ENCODE measurements around the gene AQP1. TPM values are rescaled to one million over a fixed set of nuclear protein-coding genes. Genes with fewer than 3 reads are reported as not detected.

Gene AQP1
- total RNA-seq, 1 donor from 2014 or later: 253 TPM

DNA sequence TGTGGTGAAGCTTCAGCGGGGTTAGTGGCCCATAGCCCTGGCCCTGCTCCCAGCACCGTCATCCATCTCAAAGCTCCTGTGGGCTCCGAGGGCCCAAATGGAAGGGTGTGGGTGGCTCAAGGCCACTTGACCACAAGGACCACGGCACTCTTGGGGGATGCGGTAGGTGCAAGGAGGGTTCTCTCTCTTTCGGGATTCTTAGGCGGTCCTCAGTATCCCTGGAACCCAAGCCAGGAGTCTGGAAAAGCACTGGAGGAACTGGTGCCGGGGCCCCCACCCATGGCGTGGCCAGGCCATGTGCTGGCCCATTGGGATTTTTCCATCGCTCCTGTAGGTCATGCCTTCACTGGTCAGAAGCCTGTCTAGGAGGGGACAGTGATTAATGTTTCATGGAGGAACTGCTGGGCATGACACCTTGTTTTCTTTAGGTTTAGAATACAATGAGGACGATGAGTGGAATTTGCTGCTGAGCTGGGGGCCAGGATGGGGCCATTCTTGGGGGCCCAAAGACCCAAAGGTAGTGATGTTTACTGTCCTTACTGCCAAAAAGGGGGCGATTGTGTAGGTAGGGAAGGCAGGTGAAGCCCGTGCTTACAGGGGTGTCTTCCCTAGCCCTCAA is 16.7 kb downstream of the AQP1 start:
- TF ChIP-seq, protein P1, sequence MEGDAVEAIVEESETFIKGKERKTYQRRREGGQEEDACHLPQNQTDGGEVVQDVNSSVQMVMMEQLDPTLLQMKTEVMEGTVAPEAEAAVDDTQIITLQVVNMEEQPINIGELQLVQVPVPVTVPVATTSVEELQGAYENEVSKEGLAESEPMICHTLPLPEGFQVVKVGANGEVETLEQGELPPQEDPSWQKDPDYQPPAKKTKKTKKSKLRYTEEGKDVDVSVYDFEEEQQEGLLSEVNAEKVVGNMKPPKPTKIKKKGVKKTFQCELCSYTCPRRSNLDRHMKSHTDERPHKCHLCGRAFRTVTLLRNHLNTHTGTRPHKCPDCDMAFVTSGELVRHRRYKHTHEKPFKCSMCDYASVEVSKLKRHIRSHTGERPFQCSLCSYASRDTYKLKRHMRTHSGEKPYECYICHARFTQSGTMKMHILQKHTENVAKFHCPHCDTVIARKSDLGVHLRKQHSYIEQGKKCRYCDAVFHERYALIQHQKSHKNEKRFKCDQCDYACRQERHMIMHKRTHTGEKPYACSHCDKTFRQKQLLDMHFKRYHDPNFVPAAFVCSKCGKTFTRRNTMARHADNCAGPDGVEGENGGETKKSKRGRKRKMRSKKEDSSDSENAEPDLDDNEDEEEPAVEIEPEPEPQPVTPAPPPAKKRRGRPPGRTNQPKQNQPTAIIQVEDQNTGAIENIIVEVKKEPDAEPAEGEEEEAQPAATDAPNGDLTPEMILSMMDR (IDR thresholded peaks at IDR 0.05; ENCODE audit: borderline replicate concordance): no peak
- Histone ChIP-seq H3K27me3 (ENCODE audit: low read depth) (no peaks in the 10 kb centered on the region), H3K4me1 (peaks cover 67% of the 10 kb centered on the region), H3K9me3 (replicated peaks) (peaks cover 7% of the 10 kb centered on the region), H3K36me3 (peaks cover 33% of the 10 kb centered on the region), H3K27ac (replicated peaks) (no peak overlapping the region), H3K4me3 (no peak overlapping the region)
- no peak for DNase-seq
- intact Hi-C loops (cut with micrococcal nuclease): no loop called here

DNA sequence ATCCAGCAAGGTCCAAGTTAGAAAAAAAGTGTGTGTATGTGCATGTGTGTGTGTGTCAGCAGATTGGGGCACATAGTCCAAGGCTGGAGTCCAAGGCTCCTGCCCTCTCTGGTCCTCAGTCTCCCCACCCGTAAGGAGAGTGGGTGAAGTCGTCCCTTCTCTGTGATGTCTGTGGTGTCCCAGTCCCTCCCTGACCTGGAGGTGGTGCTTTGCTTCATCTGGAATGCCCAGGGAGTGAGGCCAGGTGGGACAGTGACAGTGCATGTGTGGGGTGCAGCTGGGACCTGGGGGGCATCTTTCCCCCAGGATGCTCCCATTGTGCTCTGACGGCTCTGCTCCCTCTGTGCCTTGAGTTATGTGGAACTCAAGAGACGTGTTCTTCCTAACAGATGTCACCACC is 18.0 kb downstream of the AQP1 start:
- Histone ChIP-seq H3K9me3 (replicated peaks) (peaks cover 7% of the 10 kb centered on the region), H3K36me3 (peaks cover 20% of the 10 kb centered on the region), H3K27me3 (ENCODE audit: low read depth) (no peaks in the 10 kb centered on the region), H3K27ac (replicated peaks) (no peak overlapping the region), H3K4me1 (peaks cover 67% of the 10 kb centered on the region), H3K4me3 (no peak overlapping the region)
- intact Hi-C loops (cut with micrococcal nuclease): loop anchor here (10.0 kb wide), 1 partner anchor 115 kb away; no protein-coding TSS in a partner anchor
- TF ChIP-seq, protein P1 (IDR thresholded peaks at IDR 0.05; ENCODE audit: borderline replicate concordance): no peak
- DNase-seq: no peak

DNA sequence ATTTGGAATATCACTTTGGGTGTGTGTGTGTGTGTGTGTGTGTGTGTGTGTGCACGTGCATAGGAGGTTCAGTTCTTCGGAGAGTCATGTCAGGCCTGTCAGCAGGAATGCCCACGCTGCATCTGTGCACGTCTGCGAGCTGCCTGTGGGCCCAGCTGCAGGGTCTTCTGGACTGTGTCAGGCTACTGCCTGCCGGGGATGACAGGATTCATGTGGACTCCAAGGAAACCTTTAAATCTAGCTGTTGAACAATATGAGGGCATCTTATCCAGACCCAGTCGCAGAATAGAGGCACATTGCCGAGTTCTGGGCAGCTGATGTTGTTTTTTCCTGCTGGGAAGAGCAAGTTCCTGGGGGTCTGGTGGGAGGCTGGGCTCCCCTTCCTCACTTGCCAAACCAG is 19.0 kb downstream of the AQP1 start:
- no peaks in the 10 kb centered on the region for H3K27me3 ChIP-seq (ENCODE audit: low read depth)
- H3K9me3 ChIP-seq (replicated peaks): peaks cover 7% of the 10 kb centered on the region
- peak overlapping the region; percentile 75 for H3K27ac ChIP-seq (replicated peaks)
- TF ChIP-seq, protein P1 (IDR thresholded peaks at IDR 0.05; ENCODE audit: borderline replicate concordance): no peak
- H3K4me3 ChIP-seq: no peak overlapping the region
- intact Hi-C loops (cut with micrococcal nuclease): loop anchor here (10.0 kb wide), 1 partner anchor 116 kb away; no protein-coding TSS in a partner anchor
- peaks cover 10% of the 10 kb centered on the region for H3K36me3 ChIP-seq
- peaks cover 70% of the 10 kb centered on the region for H3K4me1 ChIP-seq
- DNase-seq: peak; percentile 44

DNA sequence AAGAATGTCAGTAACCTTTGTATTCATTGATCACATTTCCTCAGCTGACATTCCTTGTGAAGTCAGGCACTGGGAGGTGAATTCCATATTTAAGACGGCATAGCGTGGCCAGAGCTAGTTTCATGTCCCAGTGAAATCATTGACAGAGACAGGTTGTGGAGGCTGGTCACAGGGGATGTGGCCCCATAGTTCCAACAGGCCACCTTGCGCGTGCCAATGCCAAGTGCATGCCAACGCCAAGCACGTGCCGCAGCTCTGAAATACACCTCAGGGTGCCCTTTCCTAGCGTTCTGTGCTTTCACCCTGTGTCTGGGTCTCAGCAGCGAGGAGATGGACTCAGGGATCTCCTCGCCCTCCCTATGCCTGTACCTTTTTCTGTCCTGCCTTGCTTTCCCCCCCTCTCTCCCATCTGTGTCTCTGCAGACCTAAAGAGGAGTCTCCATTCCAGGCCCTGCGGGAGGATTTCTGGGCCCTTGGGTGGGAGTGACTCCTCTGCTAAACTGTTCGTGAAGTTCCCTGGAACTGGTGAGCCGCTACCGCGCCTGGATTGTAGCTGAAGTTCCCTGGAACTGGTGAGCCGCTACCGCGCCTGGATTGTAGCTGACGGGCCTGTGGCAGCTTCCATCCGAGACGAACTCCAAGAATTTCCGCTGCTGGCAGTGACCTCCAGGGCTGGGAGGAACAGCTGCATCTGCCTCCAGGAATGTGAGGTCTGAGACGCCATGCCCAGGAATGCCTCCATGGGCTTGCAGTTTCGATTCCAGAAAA is 19.7 kb downstream of the AQP1 start:
- intact Hi-C loops (cut with micrococcal nuclease): loop anchor here (10.0 kb wide), 1 partner anchor 117 kb away; no protein-coding TSS in a partner anchor
- H3K4me1 ChIP-seq: peaks cover 62% of the 10 kb centered on the region
- H3K9me3 ChIP-seq (replicated peaks): peaks cover 7% of the 10 kb centered on the region
- TF ChIP-seq, protein P1 (IDR thresholded peaks at IDR 0.05; ENCODE audit: borderline replicate concordance): no peak
- H3K27me3 ChIP-seq (ENCODE audit: low read depth): no peaks in the 10 kb centered on the region
- H3K27ac ChIP-seq (replicated peaks): peak overlapping the region; percentile 75
- H3K4me3 ChIP-seq: peak overlapping the region; percentile 17
- peak; percentile 53 for DNase-seq
- H3K36me3 ChIP-seq: peaks cover 5% of the 10 kb centered on the region

DNA sequence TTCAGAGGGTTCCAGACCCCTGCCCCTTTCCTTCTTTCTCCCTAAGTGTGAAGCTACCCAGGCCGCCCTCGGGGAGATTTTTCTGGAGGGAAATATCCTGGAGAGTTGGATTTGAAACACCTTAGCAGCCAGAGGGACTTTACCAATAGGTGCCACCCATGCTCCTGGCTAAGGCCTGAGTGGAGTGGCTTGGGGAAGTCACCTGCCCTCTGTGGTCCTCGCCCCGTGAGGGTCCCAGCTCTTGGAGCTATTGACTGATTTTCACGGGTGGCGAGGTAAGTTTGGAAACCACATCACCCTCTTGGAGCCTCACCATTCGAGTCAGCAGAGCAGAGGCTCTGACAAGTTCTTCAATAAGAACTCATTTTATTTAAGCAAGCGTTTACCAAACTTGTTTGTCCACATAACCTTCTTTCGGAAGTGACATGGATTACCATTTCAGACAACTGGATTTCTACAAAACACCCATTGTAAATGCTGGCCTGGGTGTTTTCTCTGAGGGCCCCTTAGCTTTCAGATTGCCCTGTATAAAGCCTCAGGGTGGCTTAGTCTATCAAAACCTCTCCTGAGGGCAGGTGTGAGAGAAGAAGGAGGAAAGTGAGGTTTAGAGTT is 20.4 kb downstream of the AQP1 start:
- peak overlapping the region; percentile 75 for H3K27ac ChIP-seq (replicated peaks)
- H3K27me3 ChIP-seq (ENCODE audit: low read depth): no peaks in the 10 kb centered on the region
- intact Hi-C loops (cut with micrococcal nuclease): loop anchor here (10.0 kb wide), 1 partner anchor 117 kb away; no protein-coding TSS in a partner anchor
- peaks cover 4% of the 10 kb centered on the region for H3K9me3 ChIP-seq (replicated peaks)
- no peak for DNase-seq
- H3K36me3 ChIP-seq: no peaks in the 10 kb centered on the region
- no peak overlapping the region for H3K4me3 ChIP-seq
- TF ChIP-seq, protein P1 (IDR thresholded peaks at IDR 0.05; ENCODE audit: borderline replicate concordance): no peak
- H3K4me1 ChIP-seq: peaks cover 62% of the 10 kb centered on the region

Data from left ventricle myocardium inferior (tissue), 1 donor.